ENCODE data around the gene MPV17L2. TPM values are rescaled to one million over a fixed set of nuclear protein-coding genes. Genes with fewer than 3 reads are reported as not detected.

MPV17L2 gene
- total RNA-seq, 4 donors from 2014 or later: 11.1 to 19.0 (median 15.5) TPM

- peaks cover 0 to 17% (median 3%) of the 10 kb centered on the region in 4 donors for H3K4me1 ChIP-seq
- H3K36me3 ChIP-seq: peaks cover 0 to 19% (median 0%) of the 10 kb centered on the region in 3 donors
- no peaks in the 10 kb centered on the region for H3K27me3 ChIP-seq
- peak within 1 kb of the TSS; percentile 46 to 81 (median 69) for H3K4me3 ChIP-seq
- no peaks in the 10 kb centered on the region for H3K9me3 ChIP-seq
- TF ChIP-seq EP300 (IDR thresholded peaks at IDR 0.05) (peak in 1 of 2 donors; percentile 58), CTCF (IDR thresholded peaks at IDR 0.05) (no peak), POLR2A (IDR thresholded peaks at IDR 0.05) (peak; percentile 43 to 51)
- DNase-seq (ENCODE audit: low spot score in 2 of 2): peak; percentile 61 to 66
- WGBS, 2 donors: 0 to 1% methylated on average over 15 to 21 of the region's 47 CpGs
- peak within 1 kb of the TSS in 3 of 4 donors; percentile 70 to 84 (median 76) for H3K27ac ChIP-seq
These were observed 19.3 kb upstream of the MPV17L2 start, which contains the start of gene IFI30 for GRCh38 chr19:18173572-18174288. Gene IFI30, plus strand, starts transcription at chr19:18173813. Its CDS starts 29 bp downstream, at chr19:18173842.

GRCh38 chr19:18174983-18175382 lies 18.0 kb upstream of the MPV17L2 start:
- no peak for TF ChIP-seq POLR2A (IDR thresholded peaks at IDR 0.05)
- TF ChIP-seq CTCF (IDR thresholded peaks at IDR 0.05): no peak
- no peak for TF ChIP-seq EP300 (IDR thresholded peaks at IDR 0.05)
- no peaks in the 10 kb centered on the region for H3K27me3 ChIP-seq
- DNase-seq (ENCODE audit: low spot score in 2 of 2): no peak
- H3K36me3 ChIP-seq: peaks cover 0 to 6% (median 0%) of the 10 kb centered on the region in 3 donors
- H3K4me1 ChIP-seq: peaks cover 0 to 16% (median 3%) of the 10 kb centered on the region in 4 donors
- H3K27ac ChIP-seq: no peak overlapping the region
- WGBS, 2 donors: 86 to 89% methylated on average over 8 to 11 of the region's 11 CpGs
- no peaks in the 10 kb centered on the region for H3K9me3 ChIP-seq
- H3K4me3 ChIP-seq: peak overlapping the region in 3 of 4 donors; percentile 13 to 71 (median 67)

- H3K9me3 ChIP-seq: no peaks in the 10 kb centered on the region
- no peak overlapping the region for H3K4me3 ChIP-seq
- H3K36me3 ChIP-seq: no peaks in the 10 kb centered on the region
- H3K27ac ChIP-seq: no peak overlapping the region
- H3K27me3 ChIP-seq: no peaks in the 10 kb centered on the region
- 78 to 86% methylated on average over 17 to 19 of the region's 19 CpGs for WGBS, 2 donors
- H3K4me1 ChIP-seq: peaks cover 0 to 16% (median 1%) of the 10 kb centered on the region in 4 donors
- TF ChIP-seq POLR2A (IDR thresholded peaks at IDR 0.05) (no peak), EP300 (IDR thresholded peaks at IDR 0.05) (no peak), CTCF (IDR thresholded peaks at IDR 0.05) (no peak)
- DNase-seq (ENCODE audit: low spot score in 2 of 2): no peak
These were observed 16.4 kb upstream of the MPV17L2 start for GRCh38 chr19:18176367-18177310.

GRCh38 chr19:18179957-18180356 lies 13.1 kb upstream of the MPV17L2 start:
- no peak overlapping the region for H3K27ac ChIP-seq
- no peaks in the 10 kb centered on the region for H3K36me3 ChIP-seq
- no peaks in the 10 kb centered on the region for H3K27me3 ChIP-seq
- TF ChIP-seq EP300 (IDR thresholded peaks at IDR 0.05): no peak
- TF ChIP-seq CTCF (IDR thresholded peaks at IDR 0.05): no peak
- no peak for TF ChIP-seq POLR2A (IDR thresholded peaks at IDR 0.05)
- H3K4me1 ChIP-seq: peaks cover 0 to 3% (median 0%) of the 10 kb centered on the region in 4 donors
- no peak overlapping the region for H3K4me3 ChIP-seq
- no peak for DNase-seq (ENCODE audit: low spot score in 2 of 2)
- 85 to 91% methylated on average over 5 of the region's 5 CpGs for WGBS, 2 donors
- H3K9me3 ChIP-seq: no peaks in the 10 kb centered on the region

All from tibial nerve (tissue), 4 donors.